HEK293 (cell line): Measurements from ENCODE around the gene ZGPAT.

Experiments
- CTCF ChIA-PET: fragments of 350-600 bp; formaldehyde crosslinking; extraction: SDS; loops from one replicate; lab custom pipeline; 2021; ENCODE audit warnings: antibody characterized with exemption; lab: Yijun Ruan, JAX
- POLR2A ChIA-PET: fragments of 300-600 bp; formaldehyde crosslinking; extraction: SDS; loops from one replicate; lab custom pipeline; 2020; ENCODE audit warnings: antibody characterized with exemption, inconsistent platforms; lab: Yijun Ruan, JAX
- H3K27ac ChIP-seq: fragments of 200-500 bp; sonication (Bioruptor generic); 2 replicates; pipeline ENCODE4 v1.5.1; 2014; ENCODE audit warnings: low read depth, low read length, control low read depth, inconsistent platforms; ENCODE audit errors: extremely low read depth
- H3K36me3 ChIP-seq, 2 experiments: fragments of 200-500 bp in 1 of 2; sonication (Bioruptor generic) in 1 of 2; 1 replicate in 1 of 2; 2 replicates in 1 of 2; pipeline ENCODE4 v1.5.1; 2014 to 2017; ENCODE audit warnings: inconsistent platforms in 2 of 2, low read length in 2 of 2; ENCODE audit not compliant: control insufficient read depth in 2 of 2, insufficient read depth in 1 of 2
- H3K4me1 ChIP-seq: fragments of 200-500 bp; sonication (Bioruptor generic); 2 replicates; pipeline ENCODE4 v1.5.1; 2014; ENCODE audit warnings: mild to moderate bottlenecking, low read length, inconsistent platforms; ENCODE audit not compliant: control insufficient read depth, insufficient read depth
- H3K4me3 ChIP-seq: 2 replicates; pipeline ENCODE4 v1.5.1; 2011; ENCODE audit warnings: low read depth, mild to moderate bottlenecking, control low read depth, low read length, moderate library complexity
- H3K9me3 ChIP-seq: fragments of 200-500 bp; sonication (Bioruptor generic); 2 replicates; pipeline ENCODE4 v1.5.1; 2014; ENCODE audit warnings: low read depth, low read length, inconsistent platforms; ENCODE audit not compliant: control insufficient read depth, insufficient read depth
- EGR2 ChIP-seq: fragments of 450-650 bp; formaldehyde crosslinking; IDR thresholded peaks from 2 replicates; pipeline ENCODE4 v1.5.1; 2016; ENCODE audit warnings: low read depth, missing biosample characterization, missing genetic modification characterization
- GLIS2 ChIP-seq: fragments of 450-650 bp; formaldehyde crosslinking; IDR thresholded peaks from 2 replicates; pipeline ENCODE4 v1.5.1; 2016; ENCODE audit warnings: missing biosample characterization, missing genetic modification characterization
- SP7 ChIP-seq: fragments of 450-650 bp; formaldehyde crosslinking; IDR thresholded peaks from 2 replicates; pipeline ENCODE4 v1.5.1; 2016; ENCODE audit warnings: missing biosample characterization, missing genetic modification characterization
- YY2 ChIP-seq: fragments of 450-650 bp; formaldehyde crosslinking; IDR thresholded peaks from 2 replicates; pipeline ENCODE4 v1.5.1; 2016; ENCODE audit warnings: missing biosample characterization, missing genetic modification characterization
- ZFHX2 ChIP-seq: fragments of 450-650 bp; formaldehyde crosslinking; conservative IDR thresholded peaks from 2 replicates; pipeline ENCODE4 v1.5.1; 2016; ENCODE audit warnings: missing biosample characterization, missing genetic modification characterization
- ZNF133 ChIP-seq: fragments of 450-650 bp; formaldehyde crosslinking; IDR thresholded peaks from 2 replicates; pipeline ENCODE4 v1.5.1; 2016; ENCODE audit warnings: missing biosample characterization, missing genetic modification characterization
- ZNF16 ChIP-seq: fragments of 450-650 bp; formaldehyde crosslinking; IDR thresholded peaks from 2 replicates; pipeline ENCODE4 v1.5.1; 2016; ENCODE audit warnings: low read depth, missing biosample characterization, missing genetic modification characterization
- ZNF169 ChIP-seq: fragments of 450-650 bp; formaldehyde crosslinking; IDR thresholded peaks from 2 replicates; pipeline ENCODE4 v1.5.1; 2016; ENCODE audit warnings: missing biosample characterization, missing genetic modification characterization
- ZNF18 ChIP-seq: fragments of 450-650 bp; formaldehyde crosslinking; IDR thresholded peaks from 2 replicates; pipeline ENCODE4 v1.5.1; 2016; ENCODE audit warnings: missing biosample characterization, missing genetic modification characterization
- ZNF24 ChIP-seq: fragments of 450-650 bp; formaldehyde crosslinking; IDR thresholded peaks from 2 replicates; pipeline ENCODE4 v1.5.1; 2016; ENCODE audit warnings: missing biosample characterization, missing genetic modification characterization
- ZNF266 ChIP-seq: fragments of 450-650 bp; formaldehyde crosslinking; IDR thresholded peaks from 2 replicates; pipeline ENCODE4 v1.5.1; 2016; ENCODE audit warnings: missing biosample characterization, missing genetic modification characterization, low read depth
- ZNF311 ChIP-seq: fragments of 450-650 bp; formaldehyde crosslinking; IDR thresholded peaks from 2 replicates; pipeline ENCODE4 v1.5.1; 2017; ENCODE audit warnings: missing biosample characterization, missing genetic modification characterization, borderline replicate concordance
- ZNF530 ChIP-seq: fragments of 450-650 bp; formaldehyde crosslinking; IDR thresholded peaks from 2 replicates; pipeline ENCODE4 v1.5.1; 2016; ENCODE audit warnings: low read depth, missing biosample characterization, missing genetic modification characterization
- ZNF701 ChIP-seq: fragments of 450-650 bp; formaldehyde crosslinking; IDR thresholded peaks from 2 replicates; pipeline ENCODE4 v1.5.1; 2016; ENCODE audit warnings: missing biosample characterization, missing genetic modification characterization
- ZNF747 ChIP-seq: fragments of 450-650 bp; formaldehyde crosslinking; IDR thresholded peaks from 2 replicates; pipeline ENCODE4 v1.5.1; 2016; ENCODE audit warnings: missing biosample characterization, missing genetic modification characterization
- ZNF843 ChIP-seq: fragments of 450-650 bp; formaldehyde crosslinking; IDR thresholded peaks from 2 replicates; pipeline ENCODE4 v1.5.1; 2016; ENCODE audit warnings: missing biosample characterization, missing genetic modification characterization
- ZSCAN4 ChIP-seq: fragments of 450-650 bp; formaldehyde crosslinking; IDR thresholded peaks from 2 replicates; pipeline ENCODE4 v1.5.1; 2017; ENCODE audit warnings: missing biosample characterization, missing genetic modification characterization

The ZGPAT gene

GRCh38 chr20:63731410-63731809 is 23.6 kb downstream of the ZGPAT start:
- H3K4me3 ChIP-seq, result no peak overlapping the region
- H3K27ac ChIP-seq, result no peak overlapping the region
- peaks cover 4 to 69% of the 10 kb centered on the region in 2 experiments; a peak in 2 of 3 replicates for H3K36me3 ChIP-seq
- H3K9me3 ChIP-seq, result no peaks in the 10 kb centered on the region
- TF ChIP-seq ZNF266, result no peak
- TF ChIP-seq SP7 (tag by site-specific recombination), result no peak
- no peak for TF ChIP-seq ZNF16
- TF ChIP-seq ZNF530 (tag by site-specific recombination), result no peak
- no peak for TF ChIP-seq ZNF747
- no peak for TF ChIP-seq ZNF311 (tag by site-specific recombination)
- TF ChIP-seq ZNF18 (tag by site-specific recombination), result no peak
- 0 out of 2 replicates have a peak, but pooled peaks have one; percentile 33 for TF ChIP-seq ZNF133
- TF ChIP-seq ZNF843 (tag by site-specific recombination), result no peak
- TF ChIP-seq, all 188 proteins: peak for 1
- H3K4me1 ChIP-seq, result no peaks in the 10 kb centered on the region
- ChIA-PET POLR2A (no interaction called here), CTCF (no interaction called here)

GRCh38 chr20:63732118-63733095 is 24.6 kb downstream of the ZGPAT start:
- ChIA-PET POLR2A (no interaction called here), CTCF (no interaction called here)
- H3K4me1 ChIP-seq, result no peaks in the 10 kb centered on the region
- H3K36me3 ChIP-seq, result peaks cover 0 to 72% of the 10 kb centered on the region in 2 experiments; a peak in 2 of 3 replicates
- no peaks in the 10 kb centered on the region for H3K9me3 ChIP-seq
- H3K27ac ChIP-seq, result no peak overlapping the region
- TF ChIP-seq ZNF169 (tag by site-specific recombination), result no peak
- peak; percentile 89; the same call in 1 of the 2 replicates for TF ChIP-seq ZSCAN4
- TF ChIP-seq ZNF24 (tag by site-specific recombination), result no peak
- peak; percentile 92 for TF ChIP-seq EGR2 (tag by site-specific recombination)
- no peak for TF ChIP-seq YY2
- peak; percentile 91 for TF ChIP-seq ZFHX2 (tag by site-specific recombination)
- H3K4me3 ChIP-seq, result no peak overlapping the region

GRCh38 chr20:63733117-63733516 is 25.3 kb downstream of the ZGPAT start:
- POLR2A ChIA-PET, result interaction anchor here (0.8 kb wide), 1 partner anchor 102 kb away, joined by 3 read pairs; no protein-coding TSS in a partner anchor
- H3K36me3 ChIP-seq, result peaks cover 0 to 72% of the 10 kb centered on the region in 2 experiments; a peak in 2 of 3 replicates
- no peaks in the 10 kb centered on the region for H3K4me1 ChIP-seq
- H3K27ac ChIP-seq, result no peak overlapping the region
- H3K4me3 ChIP-seq, result no peak overlapping the region
- no peaks in the 10 kb centered on the region for H3K9me3 ChIP-seq
- TF ChIP-seq GLIS2, result 0 out of 2 replicates have a peak, but pooled peaks have one; percentile 16
- no peak for TF ChIP-seq ZNF701 (tag by site-specific recombination)
- CTCF ChIA-PET, result interaction anchor here (0.8 kb wide), 1 partner anchor 205 kb away, joined by 3 read pairs; no protein-coding TSS in a partner anchor
